Measurements from ENCODE around the gene ARPC5. TPM values are rescaled to one million over a fixed set of nuclear protein-coding genes. Genes with fewer than 3 reads are reported as not detected.

ARPC5 gene
- total and polyA plus RNA-seq, 9 of the 15 experiments (the other 6 are each of a cell fraction or from before 2014, with no cell fraction given) = 71.8 to 150 (median 91.6) TPM

DNA sequence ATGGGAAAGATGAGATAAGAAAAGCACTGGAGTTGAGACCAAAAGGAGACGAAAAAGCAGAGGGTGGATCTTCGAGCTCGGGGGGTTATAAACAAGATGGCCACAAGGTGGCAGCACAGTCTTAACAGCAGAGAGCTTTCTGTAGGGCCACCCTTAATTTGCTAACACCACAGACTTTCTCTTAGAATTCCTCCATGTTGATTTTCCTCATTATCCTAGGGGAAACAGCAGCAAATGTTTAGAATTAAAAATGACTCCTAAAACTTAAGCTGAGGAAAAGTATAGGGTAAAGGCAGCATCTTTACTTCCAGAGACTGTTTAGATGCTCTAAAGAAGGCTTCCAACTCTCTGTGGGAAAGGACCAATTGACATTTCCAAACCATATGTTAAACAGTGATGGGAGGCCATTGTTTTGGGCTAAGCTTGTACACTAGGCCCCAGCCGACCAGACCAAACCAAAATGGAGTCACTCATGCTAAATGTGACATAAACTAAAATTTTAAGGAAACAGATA lies 20.0 kb upstream of the ARPC5 start:
- no peak overlapping the region for H3K4me3 ChIP-seq
- 0% methylated on average over 4 of the region's 4 CpGs for WGBS (ENCODE audit: insufficient coverage, low coverage, missing lambda C conversion rate)
- H3K27me3 ChIP-seq (ENCODE audit: control insufficient read depth in 2 of 2, insufficient read depth in 2 of 2, low read length in 2 of 2) = peaks cover 0 to 14% of the 10 kb centered on the region in 2 experiments; a peak in 1 of 5 replicates
- no peak overlapping the region for H3K27ac ChIP-seq (ENCODE audit: extremely low read depth, low read depth, low read length)
- no TSS peak for BruUV-seq (replicated peaks)
- ATAC-seq = peak; percentile 99
- intact Hi-C loops (cut with micrococcal nuclease) (loop anchor here (1.0 to 5.0 kb wide), 5 partner anchors 30 to 1007 kb away; no protein-coding TSS in a partner anchor), in situ Hi-C loops (cut with MboI) (loop anchor here (10.0 kb wide), 1 partner anchor 249 kb away; no protein-coding TSS in a partner anchor)
- H3K36me3 ChIP-seq (ENCODE audit: control insufficient read depth, insufficient read depth, low read length) = no peaks in the 10 kb centered on the region
- H3K4me1 ChIP-seq (replicated peaks in 1 of 2; ENCODE audit: control insufficient read depth in 2 of 2, insufficient read depth in 2 of 2, low read length in 2 of 2) = no peaks in the 10 kb centered on the region
- ChIA-PET CTCF (ENCODE audit: low intra/inter-chr PET ratio) (interaction anchor here (0.7 to 2.4 kb wide), 7 partner anchors 12 to 1008 kb away, joined by 3 to 18 read pairs (median 4); no protein-coding TSS in a partner anchor), POLR2A (interaction anchor here (0.6 to 1.3 kb wide), 3 partner anchors 29 to 260 kb away, joined by 3 to 5 read pairs (median 3); no protein-coding TSS in a partner anchor)
- FAIRE-seq = peak; percentile 91
- no peaks in the 10 kb centered on the region for H3K9me1 ChIP-seq (ENCODE audit: control insufficient read depth, insufficient read depth, low read length)
- H4K20me1 ChIP-seq (replicated peaks; ENCODE audit: control insufficient read depth, insufficient read depth, low read length) = no peaks in the 10 kb centered on the region
- H3K9me3 ChIP-seq (replicated peaks; ENCODE audit: control insufficient read depth, insufficient read depth, low read depth, low read length) = no peaks in the 10 kb centered on the region
- DNase-seq (ENCODE audit: extremely low read depth in 1 of 4, low spot score in 3 of 4) = peak; percentile 78 to 85 (median 83)
- no peak overlapping the region for H3K4me2 ChIP-seq (ENCODE audit: insufficient read depth, low read length)
- H3K79me2 ChIP-seq (ENCODE audit: control insufficient read depth, insufficient read depth, low read length) = no peaks in the 10 kb centered on the region
- no peak overlapping the region for H3K9ac ChIP-seq (ENCODE audit: insufficient read depth in 1 of 2, low read depth in 2 of 2, low read length in 2 of 2)
- H2AFZ ChIP-seq (ENCODE audit: low read depth, low read length) = no peak overlapping the region
- TF ChIP-seq MBD2 (IDR thresholded peaks at IDR 0.05; ENCODE audit: borderline replicate concordance, low read depth) = no peak
- peak; percentile 70 for TF ChIP-seq DEAF1 (CRISPR knock-in tag; IDR thresholded peaks at IDR 0.05)
- TF ChIP-seq HMG20A (CRISPR knock-in tag; conservative IDR thresholded peaks at IDR 0.05) = no peak
- no peak for TF ChIP-seq ZNF589 (CRISPR knock-in tag; IDR thresholded peaks at IDR 0.05; ENCODE audit: low read depth)
- TF ChIP-seq NRF1 (conservative IDR thresholded peaks at IDR 0.05 in 1 of 2, IDR thresholded peaks at IDR 0.05 in 1 of 2) = no peak
- TF ChIP-seq, protein P1, sequence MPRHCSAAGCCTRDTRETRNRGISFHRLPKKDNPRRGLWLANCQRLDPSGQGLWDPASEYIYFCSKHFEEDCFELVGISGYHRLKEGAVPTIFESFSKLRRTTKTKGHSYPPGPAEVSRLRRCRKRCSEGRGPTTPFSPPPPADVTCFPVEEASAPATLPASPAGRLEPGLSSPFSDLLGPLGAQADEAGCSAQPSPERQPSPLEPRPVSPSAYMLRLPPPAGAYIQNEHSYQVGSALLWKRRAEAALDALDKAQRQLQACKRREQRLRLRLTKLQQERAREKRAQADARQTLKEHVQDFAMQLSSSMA (CRISPR knock-in tag; IDR thresholded peaks at IDR 0.05) = no peak
- TF ChIP-seq ZFX (CRISPR knock-in tag; IDR thresholded peaks at IDR 0.05) = no peak
- TF ChIP-seq, protein P2, sequence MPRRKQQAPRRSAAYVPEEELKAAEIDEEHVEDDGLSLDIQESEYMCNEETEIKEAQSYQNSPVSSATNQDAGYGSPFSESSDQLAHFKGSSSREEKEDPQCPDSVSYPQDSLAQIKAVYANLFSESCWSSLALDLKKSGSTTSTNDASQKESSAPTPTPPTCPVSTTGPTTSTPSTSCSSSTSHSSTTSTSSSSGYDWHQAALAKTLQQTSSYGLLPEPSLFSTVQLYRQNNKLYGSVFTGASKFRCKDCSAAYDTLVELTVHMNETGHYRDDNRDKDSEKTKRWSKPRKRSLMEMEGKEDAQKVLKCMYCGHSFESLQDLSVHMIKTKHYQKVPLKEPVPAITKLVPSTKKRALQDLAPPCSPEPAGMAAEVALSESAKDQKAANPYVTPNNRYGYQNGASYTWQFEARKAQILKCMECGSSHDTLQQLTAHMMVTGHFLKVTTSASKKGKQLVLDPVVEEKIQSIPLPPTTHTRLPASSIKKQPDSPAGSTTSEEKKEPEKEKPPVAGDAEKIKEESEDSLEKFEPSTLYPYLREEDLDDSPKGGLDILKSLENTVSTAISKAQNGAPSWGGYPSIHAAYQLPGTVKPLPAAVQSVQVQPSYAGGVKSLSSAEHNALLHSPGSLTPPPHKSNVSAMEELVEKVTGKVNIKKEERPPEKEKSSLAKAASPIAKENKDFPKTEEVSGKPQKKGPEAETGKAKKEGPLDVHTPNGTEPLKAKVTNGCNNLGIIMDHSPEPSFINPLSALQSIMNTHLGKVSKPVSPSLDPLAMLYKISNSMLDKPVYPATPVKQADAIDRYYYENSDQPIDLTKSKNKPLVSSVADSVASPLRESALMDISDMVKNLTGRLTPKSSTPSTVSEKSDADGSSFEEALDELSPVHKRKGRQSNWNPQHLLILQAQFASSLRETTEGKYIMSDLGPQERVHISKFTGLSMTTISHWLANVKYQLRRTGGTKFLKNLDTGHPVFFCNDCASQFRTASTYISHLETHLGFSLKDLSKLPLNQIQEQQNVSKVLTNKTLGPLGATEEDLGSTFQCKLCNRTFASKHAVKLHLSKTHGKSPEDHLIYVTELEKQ (CRISPR knock-in tag; IDR thresholded peaks at IDR 0.05) = no peak
- TF ChIP-seq JUN (IDR thresholded peaks at IDR 0.05; ENCODE audit: borderline replicate concordance, low read depth, low read length) = no peak
- TF ChIP-seq JUN (CRISPR knock-in tag; IDR thresholded peaks at IDR 0.05; ENCODE audit: borderline replicate concordance) = no peak
- TF ChIP-seq RBM22 (IDR thresholded peaks at IDR 0.05; ENCODE audit: low read depth, low read length, poor library complexity, severe bottlenecking) = no peak
- TF ChIP-seq EZH2 (IDR thresholded peaks at IDR 0.05; ENCODE audit: borderline replicate concordance, low read depth, low read length) = no peak
- TF ChIP-seq ATF1 (CRISPR knock-in tag; IDR thresholded peaks at IDR 0.05) = no peak
- TF ChIP-seq ATF1 (tag; IDR thresholded peaks at IDR 0.05) = no peak
- TF ChIP-seq THRAP3 (IDR thresholded peaks at IDR 0.05; ENCODE audit: borderline replicate concordance) = no peak
- no peak for TF ChIP-seq HDAC2 (IDR thresholded peaks at IDR 0.05)
- no peak for TF ChIP-seq PURB (CRISPR knock-in tag; IDR thresholded peaks at IDR 0.05; ENCODE audit: low read depth)
- TF ChIP-seq ZFP36 (IDR thresholded peaks at IDR 0.05; ENCODE audit: low read depth, low read length, partially characterized antibody) = no peak
- no peak for TF ChIP-seq ZNF24 (IDR thresholded peaks at IDR 0.05)

All from K562 (cell line).